ENCODE measurements around the gene ANKRD42. TPM values are rescaled to one million over a fixed set of nuclear protein-coding genes. Genes with fewer than 3 reads are reported as not detected.
A peak's percentile ranks its signal among the peaks of the same experiment; 100 is the strongest.

The ANKRD42 gene
- total RNA-seq, 1 donor from 2014 or later = 7.9 TPM

DNA sequence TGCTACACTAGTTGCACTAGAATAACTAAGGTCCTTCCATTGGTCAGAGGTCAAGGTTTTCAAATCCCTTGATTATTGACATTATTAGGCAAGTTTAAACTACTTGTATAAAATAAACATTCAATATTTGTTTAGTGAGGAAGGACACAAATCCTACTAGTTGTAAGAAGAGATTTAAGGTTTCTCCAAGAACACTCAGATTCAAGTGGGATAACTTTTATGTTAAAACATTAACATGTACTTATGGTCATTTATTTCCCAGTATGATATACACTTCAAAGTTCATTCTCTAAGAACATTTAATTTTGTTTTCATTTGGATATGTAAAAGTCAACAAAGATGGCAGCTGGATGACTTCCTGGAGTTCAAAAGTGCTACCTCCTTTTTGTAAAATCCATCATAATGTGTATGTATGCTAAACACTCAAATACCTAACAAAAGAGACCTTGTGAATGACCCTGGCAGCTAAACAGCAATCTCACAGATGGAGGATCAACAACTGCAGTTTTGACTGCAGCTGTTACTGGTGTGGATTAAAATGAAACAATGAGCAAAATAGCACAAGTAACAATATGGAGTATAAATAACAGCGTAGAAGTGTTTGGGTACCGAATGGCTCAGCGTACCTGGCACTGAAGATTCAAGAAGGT is 91.1 kb downstream of the ANKRD42 start:
- Mint-ChIP-seq H3K36me3 (ENCODE audit: low read depth) (no peaks in the 10 kb centered on the region), H3K9me3 (peaks cover 5% of the 10 kb centered on the region), H3K4me1 (peaks cover 35% of the 10 kb centered on the region), H3K27me3 (ENCODE audit: low read depth) (no peaks in the 10 kb centered on the region), H3K4me3 (peak overlapping the region; percentile 99), H3K27ac (ENCODE audit: unreplicated experiment) (peak overlapping the region; percentile 100)
- TF ChIP-seq, protein P1, sequence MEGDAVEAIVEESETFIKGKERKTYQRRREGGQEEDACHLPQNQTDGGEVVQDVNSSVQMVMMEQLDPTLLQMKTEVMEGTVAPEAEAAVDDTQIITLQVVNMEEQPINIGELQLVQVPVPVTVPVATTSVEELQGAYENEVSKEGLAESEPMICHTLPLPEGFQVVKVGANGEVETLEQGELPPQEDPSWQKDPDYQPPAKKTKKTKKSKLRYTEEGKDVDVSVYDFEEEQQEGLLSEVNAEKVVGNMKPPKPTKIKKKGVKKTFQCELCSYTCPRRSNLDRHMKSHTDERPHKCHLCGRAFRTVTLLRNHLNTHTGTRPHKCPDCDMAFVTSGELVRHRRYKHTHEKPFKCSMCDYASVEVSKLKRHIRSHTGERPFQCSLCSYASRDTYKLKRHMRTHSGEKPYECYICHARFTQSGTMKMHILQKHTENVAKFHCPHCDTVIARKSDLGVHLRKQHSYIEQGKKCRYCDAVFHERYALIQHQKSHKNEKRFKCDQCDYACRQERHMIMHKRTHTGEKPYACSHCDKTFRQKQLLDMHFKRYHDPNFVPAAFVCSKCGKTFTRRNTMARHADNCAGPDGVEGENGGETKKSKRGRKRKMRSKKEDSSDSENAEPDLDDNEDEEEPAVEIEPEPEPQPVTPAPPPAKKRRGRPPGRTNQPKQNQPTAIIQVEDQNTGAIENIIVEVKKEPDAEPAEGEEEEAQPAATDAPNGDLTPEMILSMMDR (conservative IDR thresholded peaks at IDR 0.05) = no peak
- DNase-seq (ENCODE audit: low read depth, low spot score) = no peak

DNA sequence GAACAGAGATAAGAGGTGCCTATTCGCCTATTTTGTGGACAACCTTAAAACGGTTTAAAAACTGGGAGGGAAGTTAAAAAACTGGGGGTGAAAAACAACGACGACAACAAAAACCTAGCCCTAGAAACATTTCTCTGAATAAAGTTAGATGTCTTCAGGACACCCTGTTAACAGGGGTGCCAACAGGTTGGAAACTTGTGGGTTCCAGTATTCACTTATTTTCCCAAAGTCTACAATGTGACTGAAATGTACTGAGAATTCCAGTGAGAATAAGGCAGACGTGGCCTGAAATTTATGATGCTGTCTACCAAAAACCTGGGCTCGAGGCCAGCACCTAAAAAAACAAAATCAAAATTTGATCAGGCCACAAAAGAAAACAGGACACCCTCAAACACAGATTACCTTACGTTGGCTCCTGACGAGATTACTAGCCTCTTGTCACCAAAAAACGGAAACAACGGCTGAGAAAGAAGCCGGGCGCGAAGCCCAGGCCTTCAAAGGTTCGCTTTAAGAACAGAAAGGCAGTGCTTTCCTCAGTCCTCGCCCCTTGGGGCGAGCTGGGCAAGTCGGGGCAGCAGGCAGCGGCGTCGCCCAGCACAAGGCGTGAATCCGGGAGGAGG is 91.7 kb downstream of the ANKRD42 start:
- Mint-ChIP-seq H3K27ac (ENCODE audit: unreplicated experiment) (peak overlapping the region; percentile 100), H3K4me1 (peaks cover 35% of the 10 kb centered on the region), H3K4me3 (peak overlapping the region; percentile 99), H3K36me3 (ENCODE audit: low read depth) (no peaks in the 10 kb centered on the region), H3K27me3 (ENCODE audit: low read depth) (no peaks in the 10 kb centered on the region), H3K9me3 (peaks cover 5% of the 10 kb centered on the region)
- TF ChIP-seq, protein P1 (conservative IDR thresholded peaks at IDR 0.05) = no peak
- no peak for DNase-seq (ENCODE audit: low read depth, low spot score)

DNA sequence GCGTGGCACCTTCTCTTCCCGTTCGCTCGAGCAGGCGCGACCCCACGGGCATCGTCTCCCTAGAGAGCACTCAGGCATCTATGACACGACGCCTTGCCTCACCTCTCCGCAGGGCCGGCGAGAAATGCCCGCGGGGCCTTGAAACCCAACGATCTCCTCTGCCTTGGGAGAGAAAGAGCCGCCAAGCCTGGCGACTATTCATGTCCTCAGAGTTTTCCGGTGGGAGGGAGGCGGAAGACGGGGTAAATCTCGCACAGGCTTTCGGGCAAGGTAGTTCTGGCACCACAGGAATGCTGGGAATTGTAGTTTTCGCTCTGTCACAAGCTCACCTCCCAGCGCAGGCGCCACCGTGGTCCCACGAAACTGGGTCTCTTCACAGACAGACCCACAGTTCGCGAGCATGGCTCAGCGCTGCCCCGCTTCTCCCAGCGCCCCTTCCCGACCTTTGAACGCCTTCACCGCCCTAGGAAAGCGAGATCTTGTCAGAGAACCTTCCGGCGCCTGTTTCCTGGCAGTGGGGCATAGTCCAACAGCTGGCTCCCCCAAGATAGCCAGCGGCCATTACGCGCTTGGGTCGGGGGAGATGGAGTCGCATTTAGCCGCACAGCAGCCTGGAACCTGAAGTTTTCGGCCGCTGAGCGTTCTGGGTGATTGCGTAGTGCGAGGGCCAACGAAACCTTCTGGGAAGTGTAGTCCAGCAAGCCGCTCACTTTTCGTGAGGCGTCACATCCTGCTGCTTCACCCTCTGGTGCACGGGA is 92.4 kb downstream of the ANKRD42 start, which contains the start of gene CCDC90B:
CCDC90B (minus strand) TSS at position 597 of the 758 bp plus-strand sequence; CDS start at position 202, 395 bp downstream.
- no peaks in the 10 kb centered on the region for H3K27me3 Mint-ChIP-seq (ENCODE audit: low read depth)
- peaks cover 35% of the 10 kb centered on the region for H3K4me1 Mint-ChIP-seq
- DNase-seq (ENCODE audit: low read depth, low spot score) = peak; percentile 82
- peak within 1 kb of the TSS; percentile 99 for H3K4me3 Mint-ChIP-seq
- TF ChIP-seq, protein P1 (conservative IDR thresholded peaks at IDR 0.05) = peak; percentile 57
- peak within 1 kb of the TSS; percentile 100 for H3K27ac Mint-ChIP-seq (ENCODE audit: unreplicated experiment)
- H3K36me3 Mint-ChIP-seq (ENCODE audit: low read depth) = no peaks in the 10 kb centered on the region
- peaks cover 5% of the 10 kb centered on the region for H3K9me3 Mint-ChIP-seq

DNA sequence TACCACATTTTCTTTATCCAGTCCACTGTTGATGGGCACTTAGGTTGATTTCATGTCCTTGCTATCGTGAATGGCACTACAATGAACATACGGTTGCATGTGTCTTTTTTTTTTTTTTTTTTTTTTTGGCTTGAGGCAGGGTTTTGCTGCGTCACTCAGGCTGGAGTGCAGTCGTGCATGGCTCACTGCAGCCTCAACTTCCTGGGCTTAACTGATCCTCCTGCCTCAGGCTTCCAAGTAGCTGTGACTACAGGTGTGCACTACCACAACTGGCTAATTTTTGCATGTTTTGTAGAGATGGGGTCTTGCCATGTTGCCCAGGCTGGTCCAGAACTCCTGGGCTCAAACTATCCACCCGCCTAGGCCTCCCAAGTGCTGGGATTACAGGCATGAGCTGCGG is 94.1 kb downstream of the ANKRD42 start:
- H3K27ac Mint-ChIP-seq (ENCODE audit: unreplicated experiment) = no peak overlapping the region
- H3K9me3 Mint-ChIP-seq = peaks cover 5% of the 10 kb centered on the region
- no peaks in the 10 kb centered on the region for H3K27me3 Mint-ChIP-seq (ENCODE audit: low read depth)
- H3K4me1 Mint-ChIP-seq = peaks cover 32% of the 10 kb centered on the region
- TF ChIP-seq, protein P1 (conservative IDR thresholded peaks at IDR 0.05) = no peak
- H3K4me3 Mint-ChIP-seq = peak overlapping the region; percentile 70
- no peak for DNase-seq (ENCODE audit: low read depth, low spot score)
- H3K36me3 Mint-ChIP-seq (ENCODE audit: low read depth) = no peaks in the 10 kb centered on the region

DNA sequence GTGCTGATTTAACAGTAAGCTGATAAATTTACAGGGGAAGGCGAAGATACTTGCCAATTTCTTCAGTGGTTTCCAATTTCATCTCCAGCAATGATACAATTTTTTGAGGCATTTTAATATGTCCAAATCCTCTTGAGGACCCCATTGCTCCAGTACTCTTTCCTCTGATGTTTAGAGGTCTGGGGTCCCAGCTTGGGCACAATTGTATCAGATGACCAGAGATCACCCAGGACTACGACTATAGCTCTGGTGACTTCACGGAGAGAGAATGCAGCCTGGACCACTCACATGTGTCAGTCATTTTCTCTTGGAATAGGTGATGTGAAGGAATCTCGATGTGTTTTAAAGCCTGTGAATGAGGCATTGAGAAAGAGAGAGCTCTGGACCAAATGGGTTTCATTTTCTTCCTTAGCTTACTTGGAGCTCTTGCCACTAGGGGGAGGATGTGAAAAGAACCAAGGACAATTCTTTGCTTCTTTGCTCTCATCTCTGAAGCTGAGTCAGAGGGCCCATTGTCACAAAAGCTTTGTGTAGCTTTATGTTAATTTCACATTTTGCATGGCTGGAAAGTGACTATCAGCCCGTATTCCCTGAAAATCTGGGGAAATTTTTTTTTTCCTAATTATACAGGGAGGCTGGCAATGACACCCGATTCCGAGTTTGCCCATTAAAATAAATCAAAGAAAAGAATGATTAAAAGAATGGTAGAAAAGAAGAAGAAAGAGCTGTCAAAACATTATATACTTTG is 99.4 kb downstream of the ANKRD42 start:
- H3K4me3 Mint-ChIP-seq = no peak overlapping the region
- H3K27me3 Mint-ChIP-seq (ENCODE audit: low read depth) = no peaks in the 10 kb centered on the region
- no peaks in the 10 kb centered on the region for H3K36me3 Mint-ChIP-seq (ENCODE audit: low read depth)
- no peak overlapping the region for H3K27ac Mint-ChIP-seq (ENCODE audit: unreplicated experiment)
- H3K9me3 Mint-ChIP-seq = no peaks in the 10 kb centered on the region
- DNase-seq (ENCODE audit: low read depth, low spot score) = peak; percentile 32
- peaks cover 11% of the 10 kb centered on the region for H3K4me1 Mint-ChIP-seq
- TF ChIP-seq, protein P1 (conservative IDR thresholded peaks at IDR 0.05) = peak; percentile 79

All from neural crest cell (in vitro differentiated cells).